IMR-90 (cell line): Measurements from ENCODE around the gene LPCAT2. TPM values are rescaled to one million over a fixed set of nuclear protein-coding genes. Genes with fewer than 3 reads are reported as not detected.

Experiments
- ATAC-seq: fragments of 200-7000 bp; cut with Tn5 transposase; 2 replicates; pipeline ENCODE4 v1.9.1; 2020; ENCODE audit warnings: low read depth, mild to moderate bottlenecking, moderate library complexity
- BruUV-seq: library from RNA; stranded (reverse); fragments of 400-500 nt; replicated peaks from 2 replicates; lab custom pipeline; 2021; lab: Mats Ljungman, UMichigan
- CTCF ChIA-PET: fragments of 300-600 bp; formaldehyde crosslinking; extraction: SDS; loops from one replicate; lab custom pipeline; 2021; ENCODE audit warnings: antibody characterized with exemption; lab: Yijun Ruan, JAX
- POLR2A ChIA-PET: fragments of 300-600 bp; sonication (Branson Sonifier 250); formaldehyde crosslinking; loops from one replicate; lab custom pipeline; 2022; ENCODE audit warnings: antibody characterized with exemption; ENCODE audit not compliant: unreplicated experiment; lab: Charles Lee
- DNase-seq: peaks from one replicate; pipeline ENCODE4 v3.0.0; 2013
- H2AFZ ChIP-seq: replicated peaks from 2 replicates; pipeline ENCODE3; 2013; ENCODE audit warnings: low read length, mild to moderate bottlenecking; ENCODE audit not compliant: poor library complexity
- H2AK5ac ChIP-seq: 2 replicates; pipeline ENCODE4 v1.6.1; 2013; ENCODE audit warnings: low read depth, low read length, inconsistent platforms
- H2AK9ac ChIP-seq: replicated peaks from 2 replicates; pipeline ENCODE3; 2013; ENCODE audit warnings: mild to moderate bottlenecking, low read depth, low read length, moderate library complexity; ENCODE audit not compliant: poor library complexity
- H2BK120ac ChIP-seq: 2 replicates; pipeline ENCODE4 v1.6.1; 2013; ENCODE audit warnings: low read depth, low read length, inconsistent platforms
- H2BK15ac ChIP-seq: 3 replicates; pipeline ENCODE4 v1.6.1; 2013; ENCODE audit warnings: low read depth, low read length, inconsistent platforms
- H2BK20ac ChIP-seq: 2 replicates; pipeline ENCODE4 v1.6.1; 2013; ENCODE audit warnings: low read depth, mild to moderate bottlenecking, inconsistent platforms, low read length, moderate library complexity
- H2BK5ac ChIP-seq: 2 replicates; pipeline ENCODE4 v1.6.1; 2013; ENCODE audit warnings: mild to moderate bottlenecking, low read depth, low read length, inconsistent platforms; ENCODE audit not compliant: poor library complexity, severe bottlenecking
- H3K14ac ChIP-seq: replicated peaks from 2 replicates; pipeline ENCODE4 v1.6.1; 2013; ENCODE audit warnings: low read depth, low read length, inconsistent platforms
- H3K18ac ChIP-seq: 2 replicates; pipeline ENCODE4 v1.6.1; 2013; ENCODE audit warnings: low read depth, low read length, control low read depth
- H3K23ac ChIP-seq: 2 replicates; pipeline ENCODE4 v1.6.1; 2013; ENCODE audit warnings: low read depth, low read length, inconsistent platforms
- H3K27ac ChIP-seq: 2 replicates; pipeline ENCODE4 v1.5.1; 2013; ENCODE audit warnings: mild to moderate bottlenecking, control low read depth, low read length; ENCODE audit not compliant: insufficient read depth
- H3K27me3 ChIP-seq: 2 replicates; pipeline ENCODE4 v1.6.1; 2013; ENCODE audit warnings: low read length; ENCODE audit not compliant: control insufficient read depth, insufficient read depth
- H3K36me3 ChIP-seq: 2 replicates; pipeline ENCODE4 v1.6.1; 2013; ENCODE audit warnings: low read length, mixed read lengths; ENCODE audit not compliant: control insufficient read depth, insufficient read depth
- H3K4ac ChIP-seq: 2 replicates; pipeline ENCODE4 v1.6.1; 2013; ENCODE audit warnings: low read depth, low read length, inconsistent platforms
- H3K4me1 ChIP-seq: 2 replicates; pipeline ENCODE4 v1.6.1; 2013; ENCODE audit warnings: low read length, mixed read lengths; ENCODE audit not compliant: control insufficient read depth, insufficient read depth
- H3K4me2 ChIP-seq: 2 replicates; pipeline ENCODE4 v1.6.1; 2013; ENCODE audit warnings: low read depth, mild to moderate bottlenecking, control low read depth, low read length, moderate library complexity
- H3K4me3 ChIP-seq: 2 replicates; pipeline ENCODE4 v1.5.1; 2013; ENCODE audit warnings: low read depth, mild to moderate bottlenecking, control low read depth, low read length, moderate library complexity; ENCODE audit not compliant: insufficient read depth
- H3K56ac ChIP-seq: 2 replicates; pipeline ENCODE4 v1.6.1; 2013; ENCODE audit warnings: low read length, inconsistent platforms; ENCODE audit not compliant: insufficient read depth; ENCODE audit errors: extremely low read depth
- H3K79me1 ChIP-seq, 2 experiments: 2 replicates each; pipeline ENCODE4 v1.6.1; 2013; ENCODE audit warnings: low read length in 2 of 2, inconsistent platforms in 1 of 2, low read depth in 1 of 2
- H3K9ac ChIP-seq: 2 replicates; pipeline ENCODE4 v1.6.1; 2013; ENCODE audit warnings: low read depth, low read length, control low read depth
- H3K9me1 ChIP-seq: 2 replicates; pipeline ENCODE4 v1.6.1; 2013; ENCODE audit warnings: low read length, inconsistent platforms; ENCODE audit not compliant: insufficient read depth
- H3K9me3 ChIP-seq: 2 replicates; pipeline ENCODE4 v1.6.1; 2013; ENCODE audit warnings: low read length; ENCODE audit not compliant: control insufficient read depth, insufficient read depth
- H4K20me1 ChIP-seq: 2 replicates; pipeline ENCODE4 v1.6.1; 2013; ENCODE audit warnings: low read length, inconsistent platforms; ENCODE audit not compliant: insufficient read depth
- H4K5ac ChIP-seq: 2 replicates; pipeline ENCODE4 v1.6.1; 2013; ENCODE audit warnings: mild to moderate bottlenecking, low read depth, low read length, control low read depth
- H4K8ac ChIP-seq, 2 experiments: 2 replicates each; pipeline ENCODE4 v1.6.1; 2013; ENCODE audit warnings: low read depth in 2 of 2, low read length in 2 of 2, control low read depth in 1 of 2, inconsistent platforms in 1 of 2
- H4K91ac ChIP-seq: 2 replicates; pipeline ENCODE4 v1.6.1; 2013; ENCODE audit warnings: low read depth, low read length, inconsistent platforms; ENCODE audit not compliant: insufficient read depth
- MAZ ChIP-seq: IDR thresholded peaks from 2 replicates; pipeline ENCODE4 v1.6.1; 2012; ENCODE audit warnings: low read depth, mild to moderate bottlenecking, low read length, improper control_type of control experiment, moderate library complexity, borderline replicate concordance
- WGBS, 2 experiments: methylation state at CpG; one replicate each; pipeline versions ENCODE4 v1.1.5 to v1.1.7; 2013; ENCODE audit warnings: missing lambda C conversion rate in 2 of 2; ENCODE audit not compliant: insufficient read length in 1 of 2; ENCODE audit errors: extremely low coverage in 2 of 2; 5-methylcytosine and 5-hydroxymethylcytosine counted together
- dilution Hi-C: fragments of 300-500 bp; cut with HindIII; formaldehyde crosslinking; loops from one replicate; pipeline ENCODE4 v1.14.3; 2018; ENCODE audit warnings: low sequenced_read_pairs; ENCODE audit not compliant: unreplicated experiment
- in situ Hi-C: fragments of 300-500 bp; cut with MboI; formaldehyde crosslinking; loops from 3 replicates; pipeline ENCODE4 v1.14.3; 2019; ENCODE audit warnings: low sequenced_read_pairs, inconsistent platforms, mixed read lengths
- intact Hi-C: fragments of 100-400 bp; cut with micrococcal nuclease; formaldehyde crosslinking; loops from 2 replicates; pipeline ENCODE4 v1.10.0; 2022
- polyA plus RNA-seq, 3 experiments: library from polyadenylated mRNA; depleted of rRNA; stranded (reverse); fragments of >200 nt; gene quantifications; 2 replicates each; pipeline ENCODE4 v1.2.3, GENCODE V29; 2012; ENCODE audit warnings: low replicate concordance in 1 of 3
- total RNA-seq: library from RNA; depleted of rRNA; stranded (reverse); fragments of >200 nt; gene quantifications from 2 replicates; pipeline ENCODE4 v1.2.3, GENCODE V29; 2012

Gene LPCAT2
- total and polyA plus RNA-seq, 2 of the 4 experiments (the other 2 are of a cell fraction), result 8.6 to 8.7 TPM

GRCh38 chr16:55469821-55470532, 38.9 kb upstream of the LPCAT2 start:
- peak overlapping the region; percentile 89 for H2AK9ac ChIP-seq
- no peak overlapping the region for H3K4ac ChIP-seq
- H3K56ac ChIP-seq, result no peak overlapping the region
- H2AK5ac ChIP-seq, result no peak overlapping the region
- dilution Hi-C loops, result no loop called here
- no peaks in the 10 kb centered on the region for H3K9me3 ChIP-seq
- H3K4me1 ChIP-seq, result peaks cover 18% of the 10 kb centered on the region
- no peaks in the 10 kb centered on the region for H3K36me3 ChIP-seq
- 0 out of 2 replicates have a peak overlapping the region, but pooled peaks have one; percentile 36 for H3K14ac ChIP-seq
- no peaks in the 10 kb centered on the region for H3K27me3 ChIP-seq
- no peak overlapping the region for H3K27ac ChIP-seq
- H3K4me3 ChIP-seq, result no peak overlapping the region
- H2BK15ac ChIP-seq, result no peak overlapping the region; the same call in 2 of the 3 replicates
- no peak overlapping the region for H3K18ac ChIP-seq
- peak overlapping the region; percentile 38 for H2AFZ ChIP-seq
- peak overlapping the region; percentile 89; the same call in 1 of the 2 replicates for H2BK120ac ChIP-seq
- TF ChIP-seq MAZ, result no peak
- no peaks in the 10 kb centered on the region for H4K20me1 ChIP-seq
- H3K79me1 ChIP-seq, result no peaks in the 10 kb centered on the region
- H3K9ac ChIP-seq, result no peak overlapping the region
- H2BK5ac ChIP-seq, result no peak overlapping the region
- ATAC-seq (no peak), DNase-seq (no peak)
- CTCF ChIA-PET, result interaction anchor here (0.6 kb wide), 1 partner anchor 86 kb away, joined by 3 read pairs; no protein-coding TSS in a partner anchor
- H3K4me2 ChIP-seq, result no peak overlapping the region
- in situ Hi-C loops, result loop anchor here (5.0 to 25.0 kb wide), 5 partner anchors 72 to 842 kb away; no protein-coding TSS in a partner anchor
- WGBS, 2 experiments, result no CpG with 5 or more reads among the region's 9 CpGs
- H3K23ac ChIP-seq, result no peak overlapping the region
- POLR2A ChIA-PET, result no interaction called here
- intact Hi-C loops, result no loop called here
- H4K91ac ChIP-seq, result 0 out of 2 replicates have a peak overlapping the region, but pooled peaks have one; percentile 22
- no TSS peak for BruUV-seq
- H3K9me1 ChIP-seq, result peaks cover 8% of the 10 kb centered on the region; the same call in 1 of the 2 replicates
- H2BK20ac ChIP-seq, result no peak overlapping the region; the same call in 1 of the 2 replicates
- no peak overlapping the region for H4K5ac ChIP-seq
- H4K8ac ChIP-seq, result peak overlapping the region in 1 of 2 experiments; percentile 92; a peak in 1 of 4 replicates
